DND-41 (cell line): ENCODE results near the gene TSPAN9.

Experiments
- ATAC-seq: fragments of 200-7000 bp; cut with Tn5 transposase; 3 replicates; pipeline ENCODE4 v1.9.1; 2021; ENCODE audit warnings: low read depth; ENCODE audit not compliant: insufficient read depth
- DNase-seq: peaks from one replicate; pipeline ENCODE4 v3.0.0-alpha.2; 2020
- H2AFZ ChIP-seq: 2 replicates; pipeline ENCODE4 v1.6.0; 2012; ENCODE audit warnings: low read depth, low read length
- H3K27ac ChIP-seq: 2 replicates; pipeline ENCODE4 v1.5.1; 2012; ENCODE audit warnings: low read length, inconsistent platforms
- H3K27me3 ChIP-seq: fragments of 200-600 bp; sonication (generic); 2 replicates; pipeline ENCODE4 v1.6.0; 2012; ENCODE audit warnings: low read length, mild to moderate bottlenecking, inconsistent platforms; ENCODE audit not compliant: insufficient read depth, poor library complexity
- H3K36me3 ChIP-seq: 2 replicates; pipeline ENCODE4 v1.5.1; 2012; ENCODE audit warnings: low read length, inconsistent platforms; ENCODE audit not compliant: insufficient read depth
- H3K4me1 ChIP-seq: 2 replicates; pipeline ENCODE4 v1.5.1; 2012; ENCODE audit warnings: mild to moderate bottlenecking, low read length; ENCODE audit not compliant: insufficient read depth
- H3K4me2 ChIP-seq: 2 replicates; pipeline ENCODE4 v1.6.0; 2012; ENCODE audit warnings: mild to moderate bottlenecking, moderate library complexity, low read length, inconsistent platforms; ENCODE audit not compliant: insufficient read depth
- H3K4me3 ChIP-seq, 2 experiments: fragments of 200-600 bp in 1 of 2; shearing (Covaris generic) in 1 of 2; 2 replicates each; pipeline ENCODE4 v1.5.1; 2012 to 2016; ENCODE audit warnings: inconsistent platforms in 2 of 2, low read length in 2 of 2, mild to moderate bottlenecking in 2 of 2, low read depth in 1 of 2, moderate library complexity in 1 of 2
- H3K79me2 ChIP-seq: 2 replicates; pipeline ENCODE4 v1.6.0; 2012; ENCODE audit warnings: low read length, inconsistent platforms; ENCODE audit not compliant: insufficient read depth
- H3K9ac ChIP-seq: 2 replicates; pipeline ENCODE4 v1.6.0; 2012; ENCODE audit warnings: low read depth, mild to moderate bottlenecking, inconsistent platforms, low read length, moderate library complexity
- H3K9me3 ChIP-seq: 2 replicates; pipeline ENCODE4 v1.5.1; 2012; ENCODE audit warnings: low read length, moderate library complexity, mild to moderate bottlenecking, inconsistent platforms; ENCODE audit not compliant: insufficient read depth, severe bottlenecking
- H4K20me1 ChIP-seq: 2 replicates; pipeline ENCODE4 v1.6.0; 2012; ENCODE audit warnings: low read length; ENCODE audit not compliant: insufficient read depth
- CTCF ChIP-seq: IDR thresholded peaks from 2 replicates; pipeline ENCODE4 v1.5.1; 2012; ENCODE audit warnings: borderline replicate concordance, low read length, moderate library complexity, mild to moderate bottlenecking; ENCODE audit not compliant: poor library complexity, severe bottlenecking; ENCODE audit errors: extremely low read depth
- EZH2 ChIP-seq: IDR thresholded peaks from 3 replicates; pipeline ENCODE4 v1.6.1; 2012; ENCODE audit warnings: borderline replicate concordance, low read depth, mild to moderate bottlenecking, moderate library complexity, low read length, inconsistent platforms; ENCODE audit not compliant: severe bottlenecking

The TSPAN9 gene

GRCh38 chr12:3328571-3328970, 251.4 kb downstream of the TSPAN9 start:
- DNase-seq (no peak), ATAC-seq (no peak)
- Histone ChIP-seq H3K9me3 (no peaks in the 10 kb centered on the region), H3K4me1 (no peaks in the 10 kb centered on the region), H2AFZ (no peak overlapping the region), H3K4me3 (no peak overlapping the region), H3K79me2 (no peaks in the 10 kb centered on the region), H3K9ac (no peak overlapping the region), H3K36me3 (no peaks in the 10 kb centered on the region), H4K20me1 (no peaks in the 10 kb centered on the region), H3K27me3 (peaks cover 2% of the 10 kb centered on the region), H3K27ac (no peak overlapping the region), H3K4me2 (no peak overlapping the region)
- no peak for TF ChIP-seq CTCF
- TF ChIP-seq EZH2: no peak

GRCh38 chr12:3329361-3329760, 252.2 kb downstream of the TSPAN9 start:
- Histone ChIP-seq H3K9ac (no peak overlapping the region), H3K9me3 (no peaks in the 10 kb centered on the region), H3K4me1 (no peaks in the 10 kb centered on the region), H2AFZ (no peak overlapping the region), H3K4me3 (no peak overlapping the region), H3K79me2 (no peaks in the 10 kb centered on the region), H3K4me2 (no peak overlapping the region), H3K27me3 (peaks cover 2% of the 10 kb centered on the region), H4K20me1 (no peaks in the 10 kb centered on the region), H3K27ac (no peak overlapping the region), H3K36me3 (no peaks in the 10 kb centered on the region)
- TF ChIP-seq EZH2 (no peak), CTCF (no peak)
- ATAC-seq: no peak
- no peak for DNase-seq

- Histone ChIP-seq H4K20me1 (peaks cover 5% of the 10 kb centered on the region; the same call in 1 of the 2 replicates), H3K4me2 (no peak overlapping the region), H2AFZ (no peak overlapping the region), H3K9ac (no peak overlapping the region), H3K79me2 (no peaks in the 10 kb centered on the region), H3K27me3 (peaks cover under 1% of the 10 kb centered on the region), H3K4me3 (no peak overlapping the region), H3K36me3 (no peaks in the 10 kb centered on the region), H3K27ac (no peak overlapping the region), H3K9me3 (no peaks in the 10 kb centered on the region), H3K4me1 (no peaks in the 10 kb centered on the region)
- DNase-seq: no peak
- ATAC-seq: no peak
- TF ChIP-seq EZH2 (no peak), CTCF (no peak)
Observed at GRCh38 chr12:3330976-3331510, 253.9 kb downstream of the TSPAN9 start.
